GM21381 (cell line): ENCODE measurements around the gene HOXD8.

Source experiments
- ATAC-seq: cut with Tn5 transposase; IDR thresholded peaks from one replicate; pipeline ENCODE4 v1.9.1; 2021; ENCODE audit warnings: mild to moderate bottlenecking, moderate library complexity; ENCODE audit not compliant: unreplicated experiment

The HOXD8 gene

DNA sequence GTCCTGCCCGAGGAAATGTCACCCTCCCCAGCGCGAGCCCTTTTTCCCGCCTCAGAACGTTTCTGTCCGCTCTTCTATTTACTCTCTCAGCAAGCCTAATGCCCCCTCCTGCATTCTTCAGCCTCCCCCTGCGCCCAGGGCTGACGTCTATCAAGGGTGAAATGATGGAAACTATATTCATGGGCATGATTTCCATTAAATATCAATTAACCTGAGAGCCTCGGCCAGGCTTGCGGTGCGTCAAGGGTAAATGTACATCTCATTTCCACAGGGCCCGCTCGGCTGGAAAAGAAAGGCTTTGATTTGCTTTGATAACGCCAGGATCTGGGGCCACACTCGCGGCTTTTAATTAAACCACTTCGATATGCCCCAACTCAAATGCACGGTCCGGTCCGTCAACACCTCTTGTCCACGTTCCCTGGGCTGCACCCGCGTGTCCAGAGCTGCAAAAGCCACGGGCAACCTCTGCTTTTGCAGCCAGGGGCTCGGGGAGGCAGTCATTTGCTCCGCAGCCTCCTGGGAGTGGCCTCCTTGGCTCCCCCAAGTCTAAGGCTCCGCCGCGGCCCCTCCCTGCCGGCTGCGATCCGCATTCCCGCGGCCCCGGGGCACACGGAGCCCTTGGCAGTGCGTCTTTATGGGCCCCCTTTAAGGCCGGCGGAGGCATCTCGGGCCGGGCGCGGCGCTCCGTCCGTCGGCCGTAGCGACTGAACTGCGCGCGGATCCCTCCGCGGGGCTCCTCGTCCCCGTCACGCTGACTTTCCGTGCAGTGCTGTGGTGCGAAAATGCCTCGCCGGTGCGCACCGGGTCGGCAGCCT, at the start of gene HOXD8:
TSS of gene HOXD8 (plus strand) at position 724 of the 815 bp plus-strand sequence. CDS start 662 bp downstream, outside the sequence.
- no peak for ATAC-seq

DNA sequence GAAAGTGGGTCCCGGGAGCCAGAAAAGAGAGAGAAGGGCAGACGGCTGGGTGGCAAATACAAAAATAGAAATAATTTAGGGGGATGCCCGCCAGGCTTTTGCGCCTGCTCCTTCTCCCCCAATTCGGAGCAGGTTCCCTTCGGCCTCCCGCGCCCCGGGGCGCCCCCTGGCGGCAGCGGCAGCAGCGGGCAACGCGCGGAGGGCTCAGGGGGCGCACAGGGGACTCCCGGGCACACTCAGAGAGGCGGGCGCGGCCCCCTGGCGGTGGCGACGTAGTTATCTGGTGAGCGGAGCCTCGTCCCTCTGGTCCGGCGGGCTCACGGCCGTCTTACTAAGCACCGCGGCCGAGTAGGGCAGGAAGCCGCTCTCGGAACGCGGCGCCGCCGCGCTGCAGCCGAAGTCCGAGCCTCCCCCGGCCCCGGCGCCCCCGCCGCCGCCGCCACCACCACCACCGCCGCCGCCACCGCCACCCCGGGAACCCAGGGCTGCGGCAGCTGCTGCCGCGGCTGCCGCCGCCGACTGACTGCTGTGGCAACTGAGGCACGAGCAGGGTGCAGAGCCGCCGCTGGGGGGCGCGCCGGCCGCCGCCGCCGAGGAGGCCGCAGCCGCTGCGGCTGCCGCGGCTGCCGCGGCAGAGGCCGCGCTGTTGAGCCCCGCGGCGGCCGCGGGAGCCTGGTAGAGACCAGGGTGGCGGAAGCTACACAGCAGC, 49.5 kb upstream of the HOXD8 start:
- ATAC-seq: no peak

DNA sequence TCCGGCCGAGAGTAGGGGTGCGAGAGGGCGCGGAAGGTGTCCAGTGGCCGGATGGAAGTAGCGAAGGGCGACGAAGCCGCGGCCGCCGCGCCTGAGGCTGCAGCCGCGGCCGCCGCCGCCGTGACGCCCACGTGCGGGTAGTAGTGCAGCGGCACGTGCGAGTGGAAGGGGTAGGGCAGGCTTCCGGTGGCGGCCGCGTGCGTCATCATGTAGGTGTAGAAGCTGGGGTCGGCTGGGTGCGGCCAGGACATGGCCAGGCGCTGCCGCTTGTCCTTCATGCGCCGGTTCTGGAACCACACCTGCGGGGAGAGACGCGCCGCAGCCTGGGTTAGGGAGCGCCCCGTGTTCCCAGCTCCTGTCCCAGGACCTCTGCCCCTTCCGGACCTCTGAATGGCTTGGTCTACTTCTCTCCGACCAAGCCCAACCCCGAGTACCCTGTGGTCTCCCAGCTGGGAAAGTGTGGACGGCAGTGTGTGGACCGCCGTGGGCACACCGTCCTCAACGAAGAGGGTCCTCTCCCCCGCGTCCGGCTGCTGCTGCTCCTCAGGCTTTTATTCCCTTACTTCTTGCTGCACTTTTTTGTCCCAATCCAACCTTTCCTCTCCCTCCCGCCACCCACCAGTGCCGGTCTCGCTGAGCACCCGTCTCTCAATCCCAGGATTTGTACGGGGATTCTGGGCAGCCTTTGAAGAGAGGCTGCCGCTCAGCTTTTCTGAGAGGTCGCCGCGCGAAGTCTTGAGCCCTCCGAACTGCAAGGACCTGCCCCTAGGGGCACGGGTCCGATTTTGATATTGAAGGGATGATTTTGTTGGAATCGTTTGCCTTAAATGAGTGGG, 48.7 kb upstream of the HOXD8 start:
- ATAC-seq: no peak

DNA sequence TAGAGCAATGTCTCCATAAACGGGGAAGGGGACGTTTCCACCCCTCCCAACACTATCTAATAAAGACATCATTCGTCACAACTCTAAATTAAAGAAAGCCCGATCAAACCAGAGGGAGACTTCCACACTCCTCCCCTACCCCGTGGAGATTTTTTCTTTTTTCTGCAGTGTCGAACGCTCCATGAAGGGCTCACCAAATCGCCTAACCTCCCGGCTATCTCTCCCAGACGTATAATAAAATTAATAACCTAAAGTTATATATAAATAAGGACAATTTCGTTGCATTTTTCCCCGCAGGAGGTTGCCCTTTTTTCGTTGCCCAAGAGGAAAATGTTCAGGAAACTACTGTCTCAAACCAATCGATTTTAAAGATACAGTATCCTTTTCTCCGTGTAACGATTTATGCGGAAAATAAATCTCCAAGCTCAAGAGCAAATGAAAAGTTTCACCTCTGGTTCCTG, 48.1 kb upstream of the HOXD8 start:
- no peak for ATAC-seq

DNA sequence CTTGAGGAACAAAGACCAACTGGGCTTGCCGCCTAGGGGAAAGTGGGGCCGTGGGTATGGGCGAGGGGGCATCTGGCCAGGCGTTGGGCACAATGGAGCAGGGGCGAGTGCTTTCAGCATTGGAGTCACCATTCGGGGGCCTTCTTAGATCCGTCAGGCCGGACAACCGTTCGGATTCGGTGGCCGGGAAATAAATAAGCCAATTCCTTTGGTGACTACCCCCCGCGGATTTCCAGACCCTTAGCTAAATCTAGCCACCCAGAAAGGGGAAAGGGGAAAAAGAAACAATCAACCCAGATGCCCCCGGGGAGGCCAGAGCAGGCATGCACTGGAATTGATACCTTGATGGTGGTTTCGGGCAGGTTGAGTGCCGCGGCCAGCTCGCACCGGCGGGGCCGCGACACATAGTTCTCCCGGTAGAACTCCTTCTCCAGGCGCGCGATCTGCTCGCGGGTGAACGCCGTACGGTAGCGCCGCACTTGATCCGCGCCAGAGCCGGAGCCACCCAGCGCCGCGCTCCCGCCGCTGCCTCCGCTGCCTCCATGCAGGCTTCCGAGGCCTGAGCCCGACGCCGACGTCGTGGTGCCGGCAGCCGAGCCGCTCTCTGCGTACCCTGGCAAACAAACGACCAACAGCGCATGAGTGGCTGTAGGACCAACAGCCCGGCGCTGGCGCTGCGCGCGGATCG, 47.5 kb upstream of the HOXD8 start:
- no peak for ATAC-seq

DNA sequence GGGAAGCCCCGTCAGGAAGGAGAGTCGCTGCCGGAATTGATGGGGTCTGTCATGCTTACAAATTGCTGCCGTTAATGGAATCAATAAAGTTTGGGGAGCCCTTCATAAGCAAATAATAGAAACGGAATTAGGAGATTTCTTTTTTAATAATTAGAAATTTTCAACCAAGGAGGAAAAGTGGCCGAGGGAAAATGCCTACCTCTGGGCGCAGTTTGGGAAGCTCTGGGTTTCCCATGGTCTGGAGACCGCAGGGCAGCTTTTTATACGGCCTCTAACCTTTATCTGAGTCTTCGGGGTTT, 47.0 kb upstream of the HOXD8 start:
- no peak for ATAC-seq

DNA sequence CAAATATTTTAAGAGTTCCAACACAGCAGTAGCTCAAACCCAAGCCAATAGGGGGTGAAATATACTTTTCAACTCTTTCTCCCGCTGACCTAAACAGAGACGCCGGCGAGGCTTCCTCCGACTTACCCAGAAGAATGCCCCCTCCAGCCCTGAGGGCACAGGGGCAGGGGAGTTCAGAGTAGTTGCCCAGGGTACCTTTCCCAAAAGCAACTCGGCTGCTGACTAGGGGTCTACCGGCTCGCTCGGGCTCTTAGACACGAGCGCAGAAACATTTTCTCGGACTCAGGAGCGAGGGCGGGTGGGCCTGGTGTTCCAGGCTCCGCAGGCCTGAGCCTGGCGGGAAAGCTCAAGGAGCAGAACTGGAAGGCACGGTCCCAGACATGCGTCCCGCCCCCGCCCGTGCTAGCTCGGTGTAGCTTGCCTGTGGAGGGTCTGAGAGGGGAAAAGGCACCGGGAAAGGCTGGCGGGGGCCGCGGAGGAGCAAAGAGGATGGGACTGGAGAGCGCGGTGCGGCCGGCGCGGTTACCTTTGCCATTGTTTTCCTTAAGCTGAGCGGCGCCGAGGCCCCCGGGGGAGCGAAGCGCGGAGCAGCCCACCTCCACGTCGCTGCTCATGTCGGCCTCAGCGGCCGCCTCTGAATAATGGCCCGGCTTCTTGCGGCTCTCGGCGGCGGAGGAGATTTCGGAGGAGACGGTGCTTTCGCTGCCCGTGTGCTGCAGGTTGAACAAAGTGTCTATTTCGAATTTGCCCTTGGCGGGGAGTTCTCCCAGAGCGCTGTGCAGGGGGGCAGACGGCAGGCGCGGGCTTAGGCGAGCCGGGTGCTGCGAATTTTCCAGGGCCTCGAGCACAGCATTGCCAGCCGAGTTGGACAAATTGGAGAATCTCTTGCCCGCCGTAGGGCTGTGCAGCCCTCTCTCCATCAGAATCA, 46.4 kb upstream of the HOXD8 start:
- ATAC-seq: no peak

DNA sequence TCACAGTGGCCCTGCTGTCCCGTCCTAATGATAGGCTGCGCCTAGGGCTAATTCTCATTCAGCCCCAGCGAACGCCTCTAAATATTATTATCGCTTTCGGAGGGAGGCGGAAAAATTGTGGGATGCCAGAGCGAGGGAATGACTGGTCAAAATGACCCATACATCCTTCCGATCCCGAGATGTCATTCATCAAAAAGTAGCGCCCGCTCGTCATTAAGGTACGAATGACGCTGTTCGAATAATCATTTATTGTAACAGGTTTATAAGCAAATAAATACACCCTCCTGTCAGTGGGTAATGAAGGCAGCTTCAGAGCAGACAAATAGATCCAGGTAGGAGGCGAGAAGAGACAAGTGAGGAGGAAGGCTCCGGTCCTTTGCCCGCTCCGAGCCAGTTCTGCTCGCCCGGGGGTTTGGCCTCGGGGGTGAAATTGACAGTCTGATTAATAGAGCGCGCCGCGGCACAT, 45.7 kb upstream of the HOXD8 start, which contains the start of gene EVX2:
TSS of gene EVX2 (minus strand) at position 167 of the 466 bp plus-strand sequence. CDS start 186 bp downstream, outside the sequence.
- ATAC-seq: no peak

DNA sequence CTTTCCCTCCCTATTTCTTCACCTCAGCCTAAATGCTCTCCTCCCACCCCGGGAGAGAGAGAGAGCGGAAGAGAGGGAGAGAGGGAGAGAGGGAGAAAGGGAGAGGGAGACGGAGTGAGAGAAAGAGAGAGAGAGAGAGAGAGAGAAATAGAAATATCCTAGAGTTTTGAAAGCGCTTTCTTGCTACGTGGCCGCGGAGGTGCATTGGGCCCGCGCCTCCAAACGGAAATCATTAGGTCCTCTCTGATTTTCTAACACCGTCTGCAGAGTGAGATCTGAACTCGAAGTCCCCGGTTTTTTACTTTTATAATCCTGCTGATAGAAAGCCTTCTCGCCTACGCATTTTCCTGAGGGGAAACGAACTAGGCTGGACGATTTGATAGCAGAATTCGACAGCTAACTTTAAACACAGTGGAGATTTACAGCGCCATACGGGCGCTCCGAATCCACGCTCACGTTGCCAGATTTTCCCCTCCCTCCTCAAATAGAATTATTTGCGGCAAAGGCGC, 44.8 kb upstream of the HOXD8 start:
- no peak for ATAC-seq

DNA sequence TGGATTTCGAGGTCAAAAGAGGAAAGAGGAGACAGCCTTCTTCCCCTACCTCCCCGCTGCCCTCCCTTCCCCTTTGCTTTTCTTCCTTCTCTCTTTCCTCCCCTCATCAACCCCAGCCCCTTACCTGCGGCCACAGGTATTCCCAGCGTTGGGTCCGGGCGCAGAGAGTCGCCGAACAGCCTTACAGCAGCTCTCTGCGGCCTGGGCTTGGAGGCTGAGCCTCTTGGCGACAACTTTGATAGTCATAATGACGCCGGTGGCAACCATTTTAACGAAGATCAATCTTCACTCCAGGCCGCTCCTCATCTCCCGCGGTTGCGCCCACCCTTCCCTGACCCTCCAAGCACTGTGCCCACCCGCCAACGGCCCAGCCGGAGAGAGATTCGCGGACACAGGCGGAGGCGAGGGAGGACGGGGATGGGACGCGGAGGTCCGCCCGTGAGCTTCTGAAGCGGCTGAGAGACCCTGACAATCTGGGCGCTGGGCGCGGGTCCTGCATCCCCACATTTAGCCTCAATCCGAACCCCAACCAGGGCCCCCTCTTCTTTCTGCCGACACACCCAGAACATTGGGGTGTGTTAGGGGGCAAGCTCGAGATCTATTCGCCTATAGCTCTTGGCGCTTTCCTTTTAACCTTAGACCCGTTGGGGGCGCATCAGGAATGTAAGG, 44.3 kb upstream of the HOXD8 start:
- ATAC-seq: no peak

DNA sequence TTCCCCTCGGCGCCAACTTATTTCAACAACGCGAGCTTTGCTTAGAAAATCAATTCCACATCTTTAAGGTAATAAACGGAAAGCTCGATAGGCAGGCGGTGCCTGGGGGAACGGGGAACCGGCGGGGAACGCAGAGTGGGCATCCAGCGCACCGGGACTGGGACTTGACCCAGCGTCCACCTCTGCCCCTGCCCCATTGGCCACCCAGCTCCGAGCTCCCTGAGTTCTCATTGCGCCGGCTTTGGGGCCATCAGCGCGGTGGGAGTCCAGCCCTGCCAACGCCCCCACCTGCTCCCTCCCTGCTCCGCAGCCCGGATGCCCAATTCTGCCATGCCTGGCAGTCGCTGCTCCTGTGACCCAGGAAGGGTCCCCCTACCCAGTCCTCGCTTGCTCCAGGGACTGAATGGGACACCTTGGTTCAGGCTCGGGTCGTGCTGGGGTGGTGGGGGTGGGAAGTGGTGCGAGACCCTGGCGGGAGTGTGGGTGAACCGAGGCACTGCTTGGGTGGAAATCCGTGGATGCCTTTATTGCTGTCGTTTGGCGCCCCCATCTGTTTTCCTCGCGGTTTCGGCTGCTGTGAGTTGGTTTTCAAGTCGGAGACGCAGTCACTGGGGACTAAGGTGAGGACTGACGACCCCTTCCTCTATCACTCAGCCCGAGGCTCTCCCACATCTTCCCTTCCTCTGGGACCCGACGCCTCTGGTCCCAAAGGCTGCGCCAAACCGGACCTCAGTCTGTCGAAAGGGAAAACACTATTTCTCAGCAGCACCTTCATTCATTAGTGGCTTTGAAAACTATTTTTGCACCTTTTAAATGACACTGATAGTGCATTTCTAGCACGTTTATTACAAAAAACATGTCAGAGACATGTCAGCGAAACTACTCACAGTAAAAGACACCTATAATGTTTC, 43.4 kb upstream of the HOXD8 start:
- no peak for ATAC-seq

DNA sequence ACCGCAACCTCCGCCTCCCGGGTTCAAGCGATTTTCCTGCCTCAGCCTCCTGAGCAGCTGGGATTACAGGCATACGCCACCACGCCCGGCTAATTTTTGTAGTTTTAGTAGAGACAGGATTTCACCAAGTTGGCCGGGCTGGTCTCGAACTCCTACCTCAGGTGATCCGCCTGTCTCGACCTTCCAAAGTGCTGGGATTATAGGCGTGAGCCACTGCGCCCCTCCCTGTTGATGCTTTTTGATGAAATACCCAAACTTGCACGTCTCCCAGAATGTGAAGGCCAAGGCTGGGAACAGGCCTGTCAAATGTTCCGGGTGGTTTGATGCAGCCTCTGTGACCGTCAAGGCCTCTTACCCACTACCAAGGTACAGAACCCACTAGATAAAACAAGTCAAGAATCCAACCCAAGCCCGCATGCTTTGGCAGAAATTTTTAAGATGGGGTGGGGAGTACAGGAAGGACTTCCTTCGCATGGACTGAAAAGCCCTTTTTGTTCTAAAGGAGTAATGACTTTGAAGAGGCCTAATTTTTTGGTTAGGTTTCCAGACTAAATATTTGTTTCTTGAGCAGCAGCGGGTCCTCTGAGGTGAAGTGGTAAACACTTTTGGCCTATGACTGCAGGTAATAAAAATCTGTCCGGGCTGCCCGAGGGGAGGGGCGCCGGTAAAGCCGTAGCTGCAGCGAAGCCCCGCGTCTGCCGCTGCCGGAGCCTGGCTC, 42.0 kb upstream of the HOXD8 start:
- no peak for ATAC-seq

DNA sequence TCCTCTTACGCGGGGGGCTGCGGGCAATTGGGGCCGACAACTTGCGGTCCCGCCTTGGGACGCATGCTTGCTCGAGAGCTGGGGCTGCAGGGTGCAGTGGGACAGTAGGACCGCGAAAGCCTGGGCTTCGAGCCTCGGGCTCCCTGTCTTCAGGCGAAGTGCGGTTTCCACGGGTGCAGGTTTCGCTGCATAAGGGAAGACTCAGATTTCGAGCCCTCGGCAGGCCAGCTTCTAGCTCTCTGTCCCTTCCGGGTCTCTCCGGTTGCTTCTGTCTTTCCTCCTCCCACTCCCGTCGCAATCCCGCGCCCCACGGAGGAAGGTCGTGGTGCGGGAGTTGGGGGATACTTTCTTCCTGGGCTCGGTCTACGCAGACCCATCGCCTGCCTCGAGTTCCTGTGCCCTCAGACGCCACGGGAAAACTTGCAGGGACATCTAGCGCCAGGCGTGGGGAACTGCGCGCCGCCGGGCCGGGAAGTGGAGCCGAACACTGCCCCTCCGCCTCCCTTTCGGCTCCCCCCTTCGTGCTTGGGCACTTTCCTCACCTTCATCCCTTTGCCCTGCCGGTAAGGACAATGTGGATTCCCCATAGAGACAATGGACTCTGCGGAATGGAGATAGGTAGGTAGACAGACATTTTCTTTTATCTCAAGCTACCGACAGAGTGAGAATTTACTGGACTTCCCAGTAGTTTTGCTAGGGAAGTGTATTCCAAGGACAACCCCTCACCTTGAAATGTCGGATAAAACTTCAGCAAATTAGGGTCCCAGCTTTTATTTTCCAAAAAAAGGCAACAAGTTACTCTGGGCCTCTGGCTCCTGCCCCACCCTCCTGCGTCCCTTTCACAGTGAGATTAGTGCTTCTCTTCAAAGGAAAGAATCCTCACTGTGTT, 41.2 kb upstream of the HOXD8 start:
- no peak for ATAC-seq

DNA sequence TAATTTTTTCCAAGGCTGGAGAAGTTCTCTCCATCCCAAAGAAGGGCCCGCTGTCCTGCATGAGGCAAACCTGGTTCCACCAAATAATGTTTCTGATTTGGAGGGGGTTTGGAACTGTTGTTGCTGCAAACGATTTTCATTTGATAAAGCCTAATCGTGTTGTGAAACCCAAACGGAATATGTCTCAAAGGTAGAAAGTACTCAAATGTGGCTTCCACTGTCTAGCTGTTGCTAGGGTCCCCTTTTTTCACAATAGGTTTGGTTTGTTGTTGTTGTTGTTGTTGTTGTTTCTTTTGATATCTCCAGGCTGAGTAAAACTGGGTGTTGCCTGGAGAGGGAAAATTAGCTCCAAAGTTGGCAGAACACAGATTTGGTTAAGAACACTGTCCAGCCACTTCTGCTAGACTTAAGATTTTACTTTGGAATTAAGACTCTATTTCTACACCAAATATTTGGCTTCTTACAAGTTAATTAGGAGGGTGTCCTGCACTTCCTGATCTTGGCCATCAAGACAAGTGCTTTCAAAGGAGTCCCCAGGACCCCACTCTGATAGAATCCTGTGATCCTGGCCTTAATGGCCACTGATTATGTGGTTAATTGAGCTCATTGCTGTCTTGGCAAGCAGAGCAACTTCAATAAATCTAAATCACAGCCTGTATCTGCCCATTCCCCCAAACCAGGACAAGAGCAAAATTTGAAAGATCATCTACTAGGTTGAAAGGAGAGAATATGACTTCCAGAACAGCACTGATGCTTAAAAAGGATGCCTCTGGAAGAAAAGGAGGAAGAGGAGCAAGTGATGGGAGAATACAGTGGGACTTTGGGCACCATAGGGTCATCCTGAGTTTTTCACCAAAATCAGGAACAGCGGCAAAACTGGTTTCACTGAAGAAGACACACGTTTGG, 40.3 kb upstream of the HOXD8 start:
- no peak for ATAC-seq

DNA sequence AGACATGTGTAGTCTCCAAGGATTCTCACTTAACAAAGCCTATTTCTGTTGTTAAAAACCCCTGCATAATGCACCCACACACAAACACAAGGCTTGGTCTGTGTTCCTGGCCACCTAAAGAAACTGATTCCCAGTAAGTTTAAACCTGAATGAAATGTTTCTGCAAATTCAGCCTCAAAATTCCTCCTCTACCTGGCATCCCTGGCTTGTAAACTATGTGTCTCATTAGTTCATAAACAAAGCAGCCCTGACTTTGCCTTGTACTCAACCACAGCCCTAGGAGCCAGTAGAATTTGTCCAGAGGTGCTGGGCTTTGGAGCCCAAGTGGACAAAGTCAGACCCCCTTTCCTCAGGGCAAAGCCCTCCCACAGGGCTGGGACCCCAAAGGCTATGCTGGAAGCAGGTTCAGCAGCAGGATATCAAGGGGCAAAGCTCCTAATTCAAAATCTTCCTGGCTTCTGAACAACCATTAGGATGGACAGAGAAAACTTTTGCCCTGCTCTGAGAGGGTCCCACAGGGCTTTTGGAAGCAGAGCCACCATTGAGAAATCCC, 39.6 kb upstream of the HOXD8 start:
- no peak for ATAC-seq
